Measurements from ENCODE around the gene BEND7. TPM values are rescaled to one million over a fixed set of nuclear protein-coding genes. Genes with fewer than 3 reads are reported as not detected.

The BEND7 gene
- total and polyA plus RNA-seq, 2 of the 4 experiments (the other 2 are of a cell fraction) = 2.3 to 3.5 TPM

- no peak overlapping the region for H4K8ac ChIP-seq (ENCODE audit: low read depth in 2 of 2, low read length in 2 of 2)
- H2AK5ac ChIP-seq (ENCODE audit: low read depth, low read length) = no peak overlapping the region
- H2BK20ac ChIP-seq (ENCODE audit: low read depth, low read length) = no peak overlapping the region
- CTCF ChIA-PET = no interaction called here
- H3K23ac ChIP-seq (ENCODE audit: low read depth, low read length) = no peak overlapping the region
- no peak overlapping the region for H2AFZ ChIP-seq (replicated peaks; ENCODE audit: low read length, poor library complexity)
- H3K9me3 ChIP-seq (ENCODE audit: control insufficient read depth, insufficient read depth, low read length) = peaks cover 7% of the 10 kb centered on the region
- no peak overlapping the region for H3K27ac ChIP-seq (ENCODE audit: insufficient read depth, low read length)
- H2BK5ac ChIP-seq (ENCODE audit: low read depth, low read length, poor library complexity, severe bottlenecking) = no peak overlapping the region
- no peak overlapping the region for H3K4me3 ChIP-seq (ENCODE audit: insufficient read depth, low read depth, low read length)
- in situ Hi-C loops (cut with MboI; ENCODE audit: low sequenced_read_pairs) (no loop called here), intact Hi-C loops (cut with micrococcal nuclease) (no loop called here), dilution Hi-C loops (cut with HindIII; ENCODE audit: low sequenced_read_pairs, unreplicated experiment) (no loop called here)
- H3K36me3 ChIP-seq (ENCODE audit: control insufficient read depth, insufficient read depth, low read length) = no peaks in the 10 kb centered on the region
- no TSS peak for BruUV-seq (replicated peaks)
- DNase-seq (no peak), ATAC-seq (ENCODE audit: low read depth) (no peak)
- no peak for TF ChIP-seq MAFK (IDR thresholded peaks at IDR 0.05; ENCODE audit: low read depth, low read length)
- TF ChIP-seq CTCF (conservative IDR thresholded peaks at IDR 0.05; ENCODE audit: low read depth, low read length) = no peak
- TF ChIP-seq BHLHE40 (IDR thresholded peaks at IDR 0.05; ENCODE audit: low read depth, low read length) = no peak
- no peak for TF ChIP-seq NFE2L2 (IDR thresholded peaks at IDR 0.05; ENCODE audit: low read depth, low read length)
- TF ChIP-seq CEBPB (IDR thresholded peaks at IDR 0.05; ENCODE audit: low read depth, low read length) = no peak
- TF ChIP-seq RAD21 (IDR thresholded peaks at IDR 0.05; ENCODE audit: low read length) = no peak
- no peak overlapping the region for H3K56ac ChIP-seq (ENCODE audit: extremely low read depth, insufficient read depth, low read length)
- POLR2A ChIA-PET (ENCODE audit: unreplicated experiment) = no interaction called here
- H3K18ac ChIP-seq (ENCODE audit: low read depth, low read length) = no peak overlapping the region
- no peak overlapping the region for H4K91ac ChIP-seq (ENCODE audit: insufficient read depth, low read depth, low read length)
- H3K9me1 ChIP-seq (ENCODE audit: insufficient read depth, low read length) = no peaks in the 10 kb centered on the region
- peaks cover 8% of the 10 kb centered on the region for H3K27me3 ChIP-seq (ENCODE audit: control insufficient read depth, insufficient read depth, low read length)
- 33% methylated on average over 1 of the region's 3 CpGs; no CpG with 5 or more reads in 1 of the 2 experiments for WGBS, 2 experiments (ENCODE audit: extremely low coverage in 2 of 2, insufficient read length in 1 of 2)
- no peaks in the 10 kb centered on the region for H3K4me1 ChIP-seq (ENCODE audit: control insufficient read depth, insufficient read depth, low read length)
- no peak overlapping the region for H4K5ac ChIP-seq (ENCODE audit: low read depth, low read length)
- H3K9ac ChIP-seq (ENCODE audit: low read depth, low read length) = no peak overlapping the region
- no peak overlapping the region for H3K14ac ChIP-seq (replicated peaks; ENCODE audit: low read depth, low read length)
- no peak overlapping the region for H2BK15ac ChIP-seq (ENCODE audit: low read depth, low read length)
- no peak overlapping the region for H2BK120ac ChIP-seq (ENCODE audit: low read depth, low read length)
- no peak overlapping the region for H2AK9ac ChIP-seq (replicated peaks; ENCODE audit: low read depth, low read length, poor library complexity)
- H3K4ac ChIP-seq (ENCODE audit: low read depth, low read length) = no peak overlapping the region
- H4K20me1 ChIP-seq (ENCODE audit: insufficient read depth, low read length) = no peaks in the 10 kb centered on the region
- no peaks in the 10 kb centered on the region for H3K79me1 ChIP-seq (ENCODE audit: low read depth in 1 of 2, low read length in 2 of 2)
- H3K4me2 ChIP-seq (ENCODE audit: low read depth, low read length) = no peak overlapping the region
Observed at GRCh38 chr10:13564576-13564975, 35.8 kb upstream of the BEND7 start.

Data from IMR-90 (cell line).